G401.6 (cell line): ENCODE measurements around the gene DTD1.

Experiments used
- FAIRE-seq: peaks from 2 replicates; lab custom pipeline; 2012; peaks lifted over from hg19 to GRCh38; lab: Jason Lieb, UNC

DTD1 gene

GRCh38 chr20:18663932-18664331 is 76.1 kb downstream of the DTD1 start:
- no peak for FAIRE-seq

DNA sequence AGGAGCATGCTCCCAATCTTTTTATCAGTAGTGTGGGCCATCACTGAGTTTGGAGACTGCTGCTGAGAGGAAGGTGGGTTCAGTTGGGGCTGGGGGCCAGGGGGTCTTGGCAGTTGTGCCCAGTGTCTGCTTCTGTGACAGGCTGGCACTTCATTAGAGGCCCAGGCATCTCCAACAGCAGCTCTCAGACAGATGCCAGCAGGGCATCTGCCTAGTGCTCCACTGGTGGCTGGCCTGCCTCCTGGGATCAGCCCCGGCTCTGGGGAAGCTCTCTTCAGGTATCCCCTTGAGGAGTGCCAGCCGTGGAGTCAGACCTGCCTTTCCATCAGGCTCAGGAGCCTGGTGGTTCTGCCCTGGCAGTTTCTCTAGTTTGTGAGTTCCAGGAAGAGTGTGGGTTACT is 77.3 kb downstream of the DTD1 start:
- no peak for FAIRE-seq

GRCh38 chr20:18666803-18667415 is 79.1 kb downstream of the DTD1 start:
- no peak for FAIRE-seq

DNA sequence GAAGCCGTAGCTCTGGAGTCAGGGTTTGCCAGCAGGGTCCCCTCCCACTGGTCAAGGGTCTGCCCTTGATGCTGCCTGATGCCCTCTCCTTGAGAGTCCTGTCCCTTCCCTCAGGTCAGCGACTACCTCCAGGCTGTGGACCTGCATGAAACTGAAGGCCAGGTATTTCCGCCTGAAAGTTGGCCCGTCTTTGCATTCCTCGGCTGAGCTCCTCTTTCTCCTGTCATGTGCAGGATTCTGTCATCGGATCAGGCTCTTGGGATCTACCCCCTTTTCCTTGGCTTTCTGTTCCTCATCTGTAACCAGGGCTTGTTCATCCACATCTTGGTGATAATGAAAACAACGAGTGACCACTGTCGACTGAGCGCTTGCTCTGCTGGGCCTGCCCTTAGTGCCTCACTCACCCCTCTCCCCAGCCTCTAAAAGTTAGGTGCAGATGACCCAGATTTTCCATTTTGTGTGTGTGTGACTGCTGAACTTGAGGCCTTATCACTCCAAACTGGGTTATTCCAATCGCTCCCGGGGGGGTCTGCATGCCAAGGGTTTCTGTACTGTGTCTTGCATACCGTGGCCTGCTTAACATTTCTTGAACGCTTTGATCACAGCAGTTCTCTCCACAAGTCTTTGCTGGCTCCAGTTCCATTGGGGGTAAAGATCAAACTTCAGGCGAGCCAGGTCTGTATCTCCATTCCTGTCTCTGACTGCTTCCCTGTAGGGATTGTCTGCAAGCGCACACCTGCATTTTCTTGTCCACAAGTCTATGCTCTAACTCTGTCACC is 81.6 kb downstream of the DTD1 start:
- no peak for FAIRE-seq

- FAIRE-seq, result no peak
Observed at GRCh38 chr20:18671203-18671710, 83.4 kb downstream of the DTD1 start.

GRCh38 chr20:18672834-18673233 is 85.0 kb downstream of the DTD1 start:
- no peak for FAIRE-seq

- FAIRE-seq, result no peak
Observed at GRCh38 chr20:18676396-18676795, 88.5 kb downstream of the DTD1 start.

GRCh38 chr20:18677126-18677525 is 89.3 kb downstream of the DTD1 start:
- FAIRE-seq, result no peak

DNA sequence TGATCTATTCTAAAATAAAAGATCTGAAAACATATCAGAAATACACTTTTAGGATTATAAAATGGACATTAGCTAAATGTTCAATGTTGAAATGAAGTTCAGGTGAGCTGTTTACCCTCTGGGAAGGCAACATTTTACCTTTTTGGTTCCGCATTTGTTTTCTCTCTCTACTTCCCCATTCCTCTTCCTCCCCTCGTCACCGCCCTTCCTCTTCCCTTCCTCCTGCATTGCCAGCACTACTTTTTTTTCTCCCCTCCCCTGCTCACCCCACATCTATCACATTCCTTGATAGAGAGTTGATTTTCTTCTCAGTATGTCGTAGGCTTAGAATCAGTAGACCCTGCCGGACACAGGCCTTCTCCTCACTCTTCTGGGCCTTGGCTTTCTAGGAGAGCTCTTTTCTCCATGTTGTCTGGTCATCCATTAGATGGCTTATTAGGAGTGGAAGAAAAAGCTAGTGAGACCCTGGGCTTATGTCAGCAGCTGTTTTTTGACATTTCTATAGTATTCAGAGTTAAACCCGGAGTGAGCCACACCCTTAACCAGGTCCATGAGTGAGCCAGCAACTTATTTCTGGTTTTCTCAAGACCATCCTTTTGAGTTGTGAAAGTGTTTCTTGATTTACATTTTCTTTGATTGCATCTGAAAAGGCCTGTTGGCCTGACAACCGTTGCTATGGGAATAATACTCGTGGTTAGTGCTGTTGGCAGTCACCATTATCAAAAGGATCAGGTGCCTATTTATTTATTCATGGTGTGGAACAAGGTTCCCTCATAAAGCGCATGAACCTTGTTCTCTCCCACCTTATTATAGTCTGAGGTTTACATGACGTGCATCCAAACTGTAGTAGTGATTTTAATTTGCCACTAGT is 90.9 kb downstream of the DTD1 start:
- FAIRE-seq, result no peak

GRCh38 chr20:18683839-18684238 is 96.0 kb downstream of the DTD1 start:
- no peak for FAIRE-seq

GRCh38 chr20:18684775-18685174 is 96.9 kb downstream of the DTD1 start:
- FAIRE-seq, result no peak

- no peak for FAIRE-seq
Observed at GRCh38 chr20:18685406-18685805, 97.6 kb downstream of the DTD1 start.

DNA sequence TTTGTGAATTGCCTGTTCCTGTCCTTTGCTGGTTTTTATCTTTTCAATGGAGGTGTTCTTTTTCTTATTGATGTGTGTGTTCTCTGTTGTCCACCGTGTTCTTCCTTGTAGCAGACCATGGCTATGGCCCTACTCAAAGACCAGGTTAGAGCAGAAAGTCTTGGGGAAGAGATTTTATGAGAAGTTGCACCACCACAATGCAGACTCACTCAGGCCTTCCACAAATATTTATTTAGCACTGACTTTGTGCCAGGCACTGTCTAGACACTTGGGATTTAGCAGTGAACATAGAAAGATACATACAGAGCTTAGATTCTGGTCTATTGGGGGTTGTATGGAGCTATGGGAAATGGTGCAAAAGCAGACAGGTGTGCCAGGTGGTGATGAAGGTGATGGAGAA is 98.8 kb downstream of the DTD1 start:
- FAIRE-seq, result no peak

GRCh38 chr20:18688676-18689075 is 100.8 kb downstream of the DTD1 start:
- FAIRE-seq, result no peak

DNA sequence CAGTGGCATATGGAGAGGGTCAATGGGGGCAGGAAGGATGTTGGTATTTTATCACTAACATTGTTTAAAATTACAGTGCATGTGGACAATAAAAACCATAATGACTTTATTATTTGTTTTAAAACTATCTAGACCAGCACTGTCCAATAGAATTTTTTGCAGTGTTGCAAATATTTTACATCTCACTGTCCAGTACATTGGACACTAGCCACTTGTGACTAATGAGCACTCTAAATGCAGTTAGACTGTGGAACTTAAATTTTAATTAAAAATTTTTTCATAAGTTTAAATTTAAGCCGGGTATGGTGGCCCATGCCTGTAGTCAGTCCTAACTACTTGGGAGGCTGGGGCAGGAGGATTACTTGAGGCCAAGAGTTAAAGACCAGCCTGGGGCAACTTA is 101.7 kb downstream of the DTD1 start:
- no peak for FAIRE-seq

GRCh38 chr20:18692447-18692846 is 104.6 kb downstream of the DTD1 start:
- FAIRE-seq, result no peak

- no peak for FAIRE-seq
Observed at GRCh38 chr20:18694071-18694470, 106.2 kb downstream of the DTD1 start.

DNA sequence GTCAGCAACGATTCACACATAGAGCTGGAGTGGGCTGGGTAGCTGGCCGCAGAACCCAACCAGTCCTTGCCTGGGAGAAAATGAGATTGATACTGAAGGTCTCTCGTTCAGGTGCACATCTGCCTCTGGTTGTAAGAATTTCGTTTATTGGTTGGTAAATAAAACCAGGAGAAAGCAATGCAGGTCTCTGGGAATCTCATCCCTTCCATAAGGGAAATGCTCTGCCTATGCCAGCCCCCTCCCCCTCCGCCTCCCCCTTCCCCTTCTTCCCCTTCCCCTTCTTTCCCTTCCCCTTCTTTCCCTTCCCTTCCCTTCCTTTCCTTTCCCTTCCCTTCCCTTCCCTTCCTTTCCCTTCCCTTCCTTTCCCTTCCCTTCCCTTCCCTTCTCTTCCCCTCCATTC is 107.3 kb downstream of the DTD1 start:
- no peak for FAIRE-seq

DNA sequence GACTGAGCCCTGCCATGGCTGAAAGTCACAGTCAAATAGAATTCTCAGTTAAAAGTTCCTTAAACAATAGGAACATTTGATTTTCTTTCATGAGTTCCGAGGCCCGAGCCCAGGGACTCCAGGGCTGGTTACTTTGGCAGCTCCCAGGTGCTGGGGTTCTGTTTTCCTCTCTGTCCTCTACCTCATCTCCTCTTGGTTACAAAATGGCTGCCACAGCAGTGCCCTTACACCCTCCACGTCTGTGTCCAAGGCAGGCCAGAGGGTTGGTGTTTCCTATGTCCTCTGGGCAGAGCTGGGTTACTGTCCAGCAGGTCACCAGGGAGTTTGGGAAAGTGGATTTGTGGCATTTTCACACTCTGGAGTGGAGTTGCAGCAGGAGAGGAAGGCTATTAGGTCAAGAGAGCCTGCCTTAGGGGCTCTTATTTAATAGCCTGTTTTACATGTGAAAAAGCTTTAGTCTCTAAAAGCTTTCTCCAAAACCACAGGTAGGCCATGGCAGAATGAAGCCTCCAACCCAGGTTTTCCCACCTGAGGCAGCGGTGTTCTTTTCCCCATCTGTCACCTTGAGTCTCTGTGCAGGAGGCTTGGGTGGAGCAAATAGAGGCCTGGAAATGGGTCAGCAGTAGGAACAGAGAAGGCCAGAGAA is 111.0 kb downstream of the DTD1 start:
- FAIRE-seq, result no peak

- FAIRE-seq, result no peak
Observed at GRCh38 chr20:18701969-18702368, 114.1 kb downstream of the DTD1 start.

GRCh38 chr20:18702736-18703135 is 114.9 kb downstream of the DTD1 start:
- no peak for FAIRE-seq

DNA sequence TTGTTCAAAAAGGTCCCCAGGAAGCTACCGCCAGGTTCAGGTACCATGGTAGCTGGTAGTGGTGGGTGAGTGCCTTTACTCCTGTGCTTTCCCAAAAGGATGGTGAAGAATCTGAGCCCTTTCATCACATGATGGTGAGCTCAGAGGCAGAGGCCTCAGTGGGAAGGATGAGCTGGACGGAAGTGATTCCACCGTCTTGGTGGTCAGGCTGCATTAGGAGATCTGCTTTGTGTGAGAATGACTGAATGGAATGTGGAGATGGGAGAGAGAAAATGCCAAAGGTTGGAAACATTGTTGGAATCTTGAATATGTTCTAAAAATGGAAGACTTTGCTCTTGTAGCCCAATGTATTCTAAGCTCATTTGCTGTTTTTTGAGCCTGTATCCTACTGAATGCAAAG is 117.6 kb downstream of the DTD1 start:
- no peak for FAIRE-seq
